ENCODE results near the gene GNPTG. TPM values are rescaled to one million over a fixed set of nuclear protein-coding genes. Genes with fewer than 3 reads are reported as not detected.

GNPTG gene
- total and polyA plus RNA-seq, 9 of the 15 experiments (the other 6 are each of a cell fraction or from before 2014, with no cell fraction given), result 0.69 to 33.3 (median 13.6) TPM

- TF ChIP-seq ETV5 (CRISPR knock-in tag; IDR thresholded peaks at IDR 0.05; ENCODE audit: low read depth), result peak; percentile 77
- TF ChIP-seq ZNF398 (CRISPR knock-in tag; IDR thresholded peaks at IDR 0.05), result no peak
- peak; percentile 65; the same call in 1 of the 2 replicates for TF ChIP-seq ATF7 (IDR thresholded peaks at IDR 0.05)
- peak; percentile 100 for TF ChIP-seq ARID4B (CRISPR knock-in tag; IDR thresholded peaks at IDR 0.05)
- TF ChIP-seq MEIS2 (IDR thresholded peaks at IDR 0.05; ENCODE audit: partially characterized antibody), result peak; percentile 40
- peak; percentile 47 to 95; a peak in 3 of 4 replicates for TF ChIP-seq HDAC1 (IDR thresholded peaks at IDR 0.05)
- TF ChIP-seq ZNF354B (CRISPR knock-in tag; IDR thresholded peaks at IDR 0.05), result no peak
- TF ChIP-seq TSC22D4 (tag; IDR thresholded peaks at IDR 0.05), result no peak
- TF ChIP-seq EWSR1 (IDR thresholded peaks at IDR 0.05; ENCODE audit: borderline replicate concordance, low read depth, partially characterized antibody), result no peak
- TF ChIP-seq HDGF (IDR thresholded peaks at IDR 0.05), result no peak
- no peak for TF ChIP-seq E2F8 (IDR thresholded peaks at IDR 0.05; ENCODE audit: low read depth, partially characterized antibody)
- no peak for TF ChIP-seq ZNF274 (IDR thresholded peaks at IDR 0.05; ENCODE audit: borderline replicate concordance, low read depth, low read length)
- TF ChIP-seq TEAD4 (IDR thresholded peaks at IDR 0.05; ENCODE audit: low read length), result no peak
- no peak for TF ChIP-seq TEAD4 (CRISPR knock-in tag; IDR thresholded peaks at IDR 0.05; ENCODE audit: borderline replicate concordance)
- TF ChIP-seq ZNF316 (IDR thresholded peaks at IDR 0.05), result no peak
- peak; percentile 94 for TF ChIP-seq FUS (optimal IDR thresholded peaks at IDR 0.05; ENCODE audit: low read depth, low read length)
- peak; percentile 46; the same call in 1 of the 2 replicates for TF ChIP-seq JUN (IDR thresholded peaks at IDR 0.05; ENCODE audit: borderline replicate concordance, low read depth, low read length)
- TF ChIP-seq JUN (CRISPR knock-in tag; IDR thresholded peaks at IDR 0.05; ENCODE audit: borderline replicate concordance), result no peak
- peak; percentile 71 for TF ChIP-seq NR2C2 (CRISPR knock-in tag; IDR thresholded peaks at IDR 0.05)
- peak; percentile 74; the same call in 1 of the 2 replicates for TF ChIP-seq NR2C2 (tag; IDR thresholded peaks at IDR 0.05)
Measured at GRCh38 chr16:1351582-1352362, at the start of gene GNPTG, which contains the start of gene TSR3 (continued).
